Body of pancreas (tissue), 4 donors: Measurements from ENCODE around the gene NAT9. TPM values are rescaled to one million over a fixed set of nuclear protein-coding genes. Genes with fewer than 3 reads are reported as not detected.

Experiments used
- ATAC-seq: fragments of 150-250 bp; one replicate; pipeline ENCODE4 v1.9.1; 2016
- DNase-seq, 4 donors: peaks; one replicate each; pipeline ENCODE4 v3.0.0-alpha.2; 2019
- H3K27ac ChIP-seq, 4 donors: fragments of 200-600 bp; sonication (generic); 1 replicate in 3 of 4; 2 replicates in 1 of 4; pipeline versions ENCODE4 v1.5.1 to v1.6.1; 2016 to 2019; ENCODE audit warnings: mild to moderate bottlenecking in 1 of 4, mixed read lengths in 1 of 4, moderate library complexity in 1 of 4
- H3K27me3 ChIP-seq, 2 donors: fragments of 200-600 bp; sonication (generic); one replicate each; pipeline ENCODE4 v1.6.0; 2016; ENCODE audit warnings: mild to moderate bottlenecking in 1 of 2
- H3K36me3 ChIP-seq, 2 donors: fragments of 200-600 bp; sonication (generic); replicated peaks in 1 of 2; 2 replicates each; pipeline ENCODE4 v1.5.1; 2016; ENCODE audit warnings: low read depth in 2 of 2; ENCODE audit not compliant: insufficient read depth in 1 of 2
- H3K4me1 ChIP-seq: fragments of 200-600 bp; sonication (generic); one replicate; pipeline ENCODE4 v1.6.0; 2016
- H3K4me3 ChIP-seq, 2 donors: fragments of 200-600 bp; sonication (generic); 1 replicate in 1 of 2; 2 replicates in 1 of 2; pipeline ENCODE4 v1.5.1; 2016 to 2019
- H3K9me3 ChIP-seq, 3 donors: fragments of 200-600 bp; sonication (generic); 1 replicate in 2 of 3; 2 replicates in 1 of 3; pipeline ENCODE4 v1.5.1; 2016
- CTCF ChIP-seq, 7 experiments: fragments of 450-650 bp in 4 of 7; fragments of 200-600 bp in 3 of 7; sonication (generic) in 3 of 7; IDR thresholded peaks; one replicate each; pipeline ENCODE4 v1.5.1; 2016 to 2019; ENCODE audit warnings: antibody characterized with exemption in 7 of 7
- POLR2A ChIP-seq, 3 donors: fragments of 450-650 bp; IDR thresholded peaks; one replicate each; pipeline ENCODE4 v1.6.1; 2016; ENCODE audit warnings: antibody characterized with exemption in 3 of 3, mild to moderate bottlenecking in 2 of 3
- WGBS, 2 donors: methylation state at CpG; one replicate each; pipeline ENCODE4 v1.1.5; 2017; 5-methylcytosine and 5-hydroxymethylcytosine counted together
- intact Hi-C: fragments of 100-400 bp; cut with DNase I; formaldehyde crosslinking; loops from one replicate; pipeline ENCODE4 v1.15.1; 2023
- total RNA-seq, 2 donors: library from RNA; depleted of rRNA; stranded (reverse); fragments of >200 nt; gene quantifications; one replicate each; pipeline ENCODE4 v1.1.0, GENCODE V29; 2016

Gene NAT9
- total RNA-seq, 2 donors from 2014 or later: 21.8 to 23.3 TPM

GRCh38 chr17:74815550-74816370, 39.6 kb upstream of the NAT9 start:
- H3K4me3 ChIP-seq: no peak overlapping the region
- H3K4me1 ChIP-seq: no peaks in the 10 kb centered on the region
- TF ChIP-seq POLR2A (IDR thresholded peaks at IDR 0.05) (no peak), CTCF (IDR thresholded peaks at IDR 0.05) (no peak)
- intact Hi-C loops: no loop called here
- H3K36me3 ChIP-seq: no peaks in the 10 kb centered on the region
- ATAC-seq: no peak
- DNase-seq: no peak
- no peak overlapping the region for H3K27ac ChIP-seq
- no peaks in the 10 kb centered on the region for H3K9me3 ChIP-seq
- H3K27me3 ChIP-seq: no peaks in the 10 kb centered on the region
- WGBS, 2 donors: 79 to 84% methylated on average over 15 of the region's 15 CpGs

GRCh38 chr17:74815067-74815466, 38.9 kb upstream of the NAT9 start:
- TF ChIP-seq CTCF (IDR thresholded peaks at IDR 0.05) (no peak), POLR2A (IDR thresholded peaks at IDR 0.05) (no peak)
- H3K27me3 ChIP-seq: no peaks in the 10 kb centered on the region
- H3K4me1 ChIP-seq: no peaks in the 10 kb centered on the region
- no peaks in the 10 kb centered on the region for H3K36me3 ChIP-seq
- no peak overlapping the region for H3K4me3 ChIP-seq
- 87 to 94% methylated on average over 7 of the region's 7 CpGs for WGBS, 2 donors
- H3K27ac ChIP-seq: no peak overlapping the region
- no peak for ATAC-seq
- no peak for DNase-seq
- intact Hi-C loops: no loop called here
- H3K9me3 ChIP-seq: no peaks in the 10 kb centered on the region

GRCh38 chr17:74814453-74814852, 38.3 kb upstream of the NAT9 start:
- no peak for DNase-seq
- no peaks in the 10 kb centered on the region for H3K4me1 ChIP-seq
- WGBS, 2 donors: 85 to 86% methylated on average over 4 to 5 of the region's 5 CpGs
- H3K9me3 ChIP-seq: no peaks in the 10 kb centered on the region
- intact Hi-C loops: no loop called here
- H3K36me3 ChIP-seq: no peaks in the 10 kb centered on the region
- no peaks in the 10 kb centered on the region for H3K27me3 ChIP-seq
- no peak overlapping the region for H3K4me3 ChIP-seq
- TF ChIP-seq POLR2A (IDR thresholded peaks at IDR 0.05) (no peak), CTCF (IDR thresholded peaks at IDR 0.05) (no peak)
- ATAC-seq: no peak
- no peak overlapping the region for H3K27ac ChIP-seq

- Histone ChIP-seq H3K27me3 (no peaks in the 10 kb centered on the region), H3K4me3 (no peak overlapping the region), H3K27ac (no peak overlapping the region), H3K36me3 (no peaks in the 10 kb centered on the region), H3K4me1 (no peaks in the 10 kb centered on the region), H3K9me3 (no peaks in the 10 kb centered on the region)
- TF ChIP-seq POLR2A (IDR thresholded peaks at IDR 0.05) (no peak), CTCF (IDR thresholded peaks at IDR 0.05) (no peak)
- WGBS, 2 donors: 59 to 71% methylated on average over 21 to 23 of the region's 23 CpGs
- no peak for ATAC-seq
- DNase-seq: no peak
- intact Hi-C loops: no loop called here
Observed at GRCh38 chr17:74812109-74813009, 36.2 kb upstream of the NAT9 start.
